HEK293 (cell line): Measurements from ENCODE around the gene CENPM.

ENCODE experiments used
- YY1 ChIP-seq: fragments of 450-650 bp; formaldehyde crosslinking; IDR thresholded peaks from 2 replicates; pipeline ENCODE4 v1.5.1; 2018; ENCODE audit warnings: missing biosample characterization, missing genetic modification characterization
- ZFP37 ChIP-seq: fragments of 450-650 bp; formaldehyde crosslinking; IDR thresholded peaks from 2 replicates; pipeline ENCODE4 v1.5.1; 2016; ENCODE audit warnings: missing biosample characterization, missing genetic modification characterization
- ZNF292 ChIP-seq: fragments of 450-650 bp; formaldehyde crosslinking; IDR thresholded peaks from 2 replicates; pipeline ENCODE4 v1.5.1; 2016; ENCODE audit warnings: low read depth, missing biosample characterization, missing genetic modification characterization, borderline replicate concordance
- TF ChIP-seq, protein P1 (sequence below): fragments of 450-650 bp; formaldehyde crosslinking; IDR thresholded peaks from 2 replicates; pipeline ENCODE4 v1.5.1; 2016; ENCODE audit warnings: missing biosample characterization, missing genetic modification characterization

DNA sequence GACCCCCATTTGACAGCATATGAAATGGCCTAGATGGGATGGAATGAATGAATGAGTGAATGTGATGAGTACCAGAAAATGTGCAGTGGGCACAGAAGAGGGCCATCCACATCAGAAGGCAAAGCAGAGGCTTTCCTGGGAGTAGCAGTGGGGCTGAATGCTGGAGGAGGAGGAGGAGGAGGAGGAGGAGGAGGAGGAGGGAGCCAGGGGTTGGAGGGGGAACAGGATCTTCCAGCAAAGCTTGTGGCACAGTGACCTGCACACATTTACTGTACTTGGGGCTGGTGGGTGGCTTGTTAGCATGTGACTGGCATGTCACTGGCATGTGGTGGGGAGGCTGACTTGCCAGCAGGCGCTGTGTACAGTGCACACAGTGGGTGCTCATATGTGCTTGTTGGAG lies 31.8 kb upstream of the CENPM start:
- TF ChIP-seq ZFP37 (tag by site-specific recombination) (no peak), YY1 (tag by site-specific recombination) (no peak), ZNF292 (tag by site-specific recombination) (no peak)
- TF ChIP-seq, protein P1, sequence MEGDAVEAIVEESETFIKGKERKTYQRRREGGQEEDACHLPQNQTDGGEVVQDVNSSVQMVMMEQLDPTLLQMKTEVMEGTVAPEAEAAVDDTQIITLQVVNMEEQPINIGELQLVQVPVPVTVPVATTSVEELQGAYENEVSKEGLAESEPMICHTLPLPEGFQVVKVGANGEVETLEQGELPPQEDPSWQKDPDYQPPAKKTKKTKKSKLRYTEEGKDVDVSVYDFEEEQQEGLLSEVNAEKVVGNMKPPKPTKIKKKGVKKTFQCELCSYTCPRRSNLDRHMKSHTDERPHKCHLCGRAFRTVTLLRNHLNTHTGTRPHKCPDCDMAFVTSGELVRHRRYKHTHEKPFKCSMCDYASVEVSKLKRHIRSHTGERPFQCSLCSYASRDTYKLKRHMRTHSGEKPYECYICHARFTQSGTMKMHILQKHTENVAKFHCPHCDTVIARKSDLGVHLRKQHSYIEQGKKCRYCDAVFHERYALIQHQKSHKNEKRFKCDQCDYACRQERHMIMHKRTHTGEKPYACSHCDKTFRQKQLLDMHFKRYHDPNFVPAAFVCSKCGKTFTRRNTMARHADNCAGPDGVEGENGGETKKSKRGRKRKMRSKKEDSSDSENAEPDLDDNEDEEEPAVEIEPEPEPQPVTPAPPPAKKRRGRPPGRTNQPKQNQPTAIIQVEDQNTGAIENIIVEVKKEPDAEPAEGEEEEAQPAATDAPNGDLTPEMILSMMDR (tag by site-specific recombination): no peak
